Stimulated activated CD8-positive, alpha-beta memory T cell treated with anti-CD3 and anti-CD28 coated beads, Interleukin-15, amount 100 ng/mL, for 1 hour (primary cell): ENCODE data around the gene ATXN2.

Experiments
- DNase-seq: peaks from one replicate; pipeline ENCODE4 v3.0.0-alpha.2; 2020; ENCODE audit warnings: low read depth

Gene ATXN2

GRCh38 chr12:111451649-111452129, 147.4 kb downstream of the ATXN2 start:
- no peak for DNase-seq

- DNase-seq: no peak
These were observed 147.9 kb downstream of the ATXN2 start for GRCh38 chr12:111451232-111451631.

- DNase-seq: no peak
These were observed 148.4 kb downstream of the ATXN2 start for GRCh38 chr12:111450676-111451075.

GRCh38 chr12:111448846-111449790, 150.0 kb downstream of the ATXN2 start:
- DNase-seq: no peak

GRCh38 chr12:111448266-111448830, 150.8 kb downstream of the ATXN2 start:
- no peak for DNase-seq

- DNase-seq: no peak
These were observed 151.4 kb downstream of the ATXN2 start for GRCh38 chr12:111447571-111448265.

GRCh38 chr12:111446631-111447570, 152.2 kb downstream of the ATXN2 start:
- DNase-seq: no peak

GRCh38 chr12:111445726-111446581, 153.2 kb downstream of the ATXN2 start:
- no peak for DNase-seq

- peak; percentile 51 for DNase-seq
These were observed 154.0 kb downstream of the ATXN2 start for GRCh38 chr12:111444925-111445725.

- no peak for DNase-seq
These were observed 154.7 kb downstream of the ATXN2 start for GRCh38 chr12:111444314-111444924.

GRCh38 chr12:111443586-111443985, 155.5 kb downstream of the ATXN2 start:
- DNase-seq: no peak

- DNase-seq: no peak
These were observed 156.0 kb downstream of the ATXN2 start for GRCh38 chr12:111443086-111443485.

GRCh38 chr12:111442301-111443045, 156.6 kb downstream of the ATXN2 start:
- no peak for DNase-seq

GRCh38 chr12:111441107-111441928, 157.8 kb downstream of the ATXN2 start:
- no peak for DNase-seq

- DNase-seq: no peak
These were observed 158.5 kb downstream of the ATXN2 start for GRCh38 chr12:111440631-111441030.

GRCh38 chr12:111440152-111440551, 159.0 kb downstream of the ATXN2 start:
- DNase-seq: no peak

- DNase-seq: no peak
These were observed 159.4 kb downstream of the ATXN2 start for GRCh38 chr12:111439657-111440151.
